Measurements from ENCODE around the gene LPP. TPM values are rescaled to one million over a fixed set of nuclear protein-coding genes. Genes with fewer than 3 reads are reported as not detected.

LPP gene
- polyA plus RNA-seq, 3 donors: 24.5 to 26.1 (median 25.4) TPM

DNA sequence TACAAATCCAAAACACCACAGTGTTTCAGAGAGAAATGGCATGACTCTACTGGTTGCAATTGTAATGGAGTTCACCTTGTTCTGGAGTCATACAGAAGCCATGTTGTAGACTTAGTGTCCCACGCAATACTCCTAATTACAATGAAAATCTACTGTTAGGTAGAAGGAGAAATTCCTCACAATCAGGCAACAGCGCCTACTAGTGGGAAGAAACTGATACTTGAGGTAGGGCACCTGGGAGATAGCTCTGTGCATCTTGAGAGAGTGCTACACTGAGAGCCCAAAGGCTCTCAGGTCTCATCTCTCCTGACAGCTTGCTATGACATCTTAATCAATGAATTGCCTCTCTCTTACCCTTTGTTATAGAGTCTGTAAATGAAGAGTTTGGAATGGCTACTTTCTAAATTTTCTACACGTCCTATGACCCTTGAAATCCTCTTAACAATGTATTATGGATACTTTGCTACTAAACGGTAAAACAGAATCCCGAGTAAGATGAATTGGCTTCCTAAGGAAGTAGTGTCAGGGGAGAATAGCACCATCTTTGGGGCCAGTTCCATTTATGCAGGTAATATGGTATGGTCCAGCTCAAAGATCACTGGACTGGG is 595.2 kb downstream of the LPP start:
- DNase-seq (ENCODE audit: low read depth in 3 of 3, low spot score in 2 of 3): no peak

GRCh38 chr3:188749830-188750229 is 595.9 kb downstream of the LPP start:
- no peak for DNase-seq (ENCODE audit: low read depth in 3 of 3, low spot score in 2 of 3)

GRCh38 chr3:188750617-188751016 is 596.7 kb downstream of the LPP start:
- DNase-seq (ENCODE audit: low read depth in 3 of 3, low spot score in 2 of 3): no peak

- DNase-seq (ENCODE audit: low read depth in 3 of 3, low spot score in 2 of 3): no peak
These were observed 598.9 kb downstream of the LPP start for GRCh38 chr3:188752850-188753249.

GRCh38 chr3:188754267-188754666 is 600.3 kb downstream of the LPP start:
- DNase-seq (ENCODE audit: low read depth in 3 of 3, low spot score in 2 of 3): no peak

GRCh38 chr3:188756241-188756640 is 602.3 kb downstream of the LPP start:
- DNase-seq (ENCODE audit: low read depth in 3 of 3, low spot score in 2 of 3): no peak

DNA sequence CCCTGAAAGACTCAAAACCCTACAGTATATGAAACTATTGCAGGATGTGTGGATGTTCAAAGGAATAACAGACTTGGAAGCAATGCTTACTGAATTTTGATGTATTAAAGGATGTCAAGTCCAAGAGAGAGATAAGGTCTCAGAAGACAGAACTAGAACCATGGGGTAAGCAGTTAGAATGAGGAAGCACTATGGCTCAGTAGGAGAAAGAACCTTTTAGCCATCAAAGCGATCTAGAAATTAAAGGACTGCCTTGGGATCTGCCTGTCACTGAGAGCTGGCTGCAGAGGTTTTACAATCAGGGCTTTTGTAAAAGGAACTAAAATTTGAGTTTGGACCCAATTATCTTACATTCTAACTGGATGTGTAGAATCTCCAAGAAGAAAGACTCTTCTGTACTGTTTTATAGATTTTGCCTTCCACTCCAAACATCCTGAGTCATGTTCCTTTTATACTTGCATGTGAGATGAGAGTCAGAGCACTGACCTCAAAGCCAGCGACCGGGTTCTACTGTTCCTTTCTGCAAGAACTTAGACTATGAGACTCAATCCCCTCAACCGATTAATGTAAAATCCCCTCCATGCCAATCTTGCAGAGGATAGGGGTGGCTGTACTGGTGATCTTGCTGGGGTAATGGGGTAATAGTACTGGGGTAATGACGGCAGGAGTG is 605.5 kb downstream of the LPP start:
- DNase-seq (ENCODE audit: low read depth in 3 of 3, low spot score in 2 of 3): no peak

GRCh38 chr3:188760408-188760807 is 606.5 kb downstream of the LPP start:
- no peak for DNase-seq (ENCODE audit: low read depth in 3 of 3, low spot score in 2 of 3)

GRCh38 chr3:188761439-188761838 is 607.5 kb downstream of the LPP start:
- no peak for DNase-seq (ENCODE audit: low read depth in 3 of 3, low spot score in 2 of 3)

- no peak for DNase-seq (ENCODE audit: low read depth in 3 of 3, low spot score in 2 of 3)
These were observed 608.0 kb downstream of the LPP start for GRCh38 chr3:188761964-188762363.

GRCh38 chr3:188764609-188765008 is 610.7 kb downstream of the LPP start:
- DNase-seq (ENCODE audit: low read depth in 3 of 3, low spot score in 2 of 3): no peak

DNA sequence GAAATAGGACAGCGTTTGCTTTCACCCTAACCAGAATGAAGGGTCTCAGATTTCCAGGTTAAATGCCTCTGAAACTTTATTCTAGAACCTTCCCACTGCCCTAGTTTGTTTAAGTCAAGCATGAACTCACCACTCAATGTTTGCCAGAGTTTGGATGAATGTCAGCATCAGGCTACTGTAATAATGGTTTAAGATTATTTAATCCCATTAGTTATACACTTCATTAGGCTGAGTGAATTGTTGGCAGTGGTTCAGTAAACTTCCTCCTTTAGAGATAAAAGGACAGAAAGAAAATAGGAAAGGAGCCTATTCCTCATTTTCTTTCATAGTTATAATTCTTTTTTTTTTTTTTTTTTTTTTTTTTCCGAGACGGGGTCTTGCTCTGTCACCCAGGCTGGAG is 615.9 kb downstream of the LPP start:
- DNase-seq (ENCODE audit: low read depth in 3 of 3, low spot score in 2 of 3): no peak

GRCh38 chr3:188772886-188773285 is 618.9 kb downstream of the LPP start:
- DNase-seq (ENCODE audit: low read depth in 3 of 3, low spot score in 2 of 3): no peak

- DNase-seq (ENCODE audit: low read depth in 3 of 3, low spot score in 2 of 3): no peak
These were observed 621.5 kb downstream of the LPP start for GRCh38 chr3:188775412-188775811.

- no peak for DNase-seq (ENCODE audit: low read depth in 3 of 3, low spot score in 2 of 3)
These were observed 622.5 kb downstream of the LPP start for GRCh38 chr3:188776447-188776846.

GRCh38 chr3:188778091-188778852 is 624.3 kb downstream of the LPP start:
- no peak for DNase-seq (ENCODE audit: low read depth in 3 of 3, low spot score in 2 of 3)

DNA sequence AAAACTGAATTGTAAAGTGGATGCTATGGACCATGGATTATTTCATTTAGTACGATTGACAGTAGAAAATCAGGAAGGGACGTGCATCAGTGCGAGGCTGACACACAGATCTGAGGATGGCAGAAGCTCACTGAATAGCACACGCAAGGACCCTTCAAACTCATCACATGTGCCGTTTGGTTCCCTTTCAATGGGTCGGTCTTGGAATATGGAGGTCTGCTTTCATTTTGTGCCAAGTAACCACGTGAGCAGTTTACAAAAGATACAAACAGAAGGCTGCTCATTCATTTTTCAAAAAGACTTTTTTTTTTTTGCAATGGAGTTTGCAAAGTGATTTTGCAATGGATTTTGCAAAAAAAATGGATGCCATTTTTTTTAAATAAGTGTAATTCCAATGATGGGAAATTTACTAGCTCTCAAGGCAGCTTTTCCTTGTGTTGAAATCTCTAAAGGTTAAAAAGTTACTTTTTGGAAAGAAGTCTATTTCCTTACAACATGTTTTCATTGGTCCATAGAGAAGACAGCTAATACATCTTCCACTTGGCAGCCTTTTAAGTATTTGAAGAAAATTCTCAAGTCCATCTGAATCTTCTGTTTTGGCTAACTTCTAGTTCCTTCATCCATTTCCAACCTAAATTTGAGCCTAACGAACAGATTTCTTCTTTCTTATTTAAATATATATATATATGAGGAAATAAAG is 625.5 kb downstream of the LPP start:
- no peak for DNase-seq (ENCODE audit: low read depth in 3 of 3, low spot score in 2 of 3)

GRCh38 chr3:188780193-188781147 is 626.5 kb downstream of the LPP start:
- no peak for DNase-seq (ENCODE audit: low read depth in 3 of 3, low spot score in 2 of 3)

GRCh38 chr3:188782613-188783124 is 628.7 kb downstream of the LPP start:
- DNase-seq (ENCODE audit: low read depth in 3 of 3, low spot score in 2 of 3): no peak

DNA sequence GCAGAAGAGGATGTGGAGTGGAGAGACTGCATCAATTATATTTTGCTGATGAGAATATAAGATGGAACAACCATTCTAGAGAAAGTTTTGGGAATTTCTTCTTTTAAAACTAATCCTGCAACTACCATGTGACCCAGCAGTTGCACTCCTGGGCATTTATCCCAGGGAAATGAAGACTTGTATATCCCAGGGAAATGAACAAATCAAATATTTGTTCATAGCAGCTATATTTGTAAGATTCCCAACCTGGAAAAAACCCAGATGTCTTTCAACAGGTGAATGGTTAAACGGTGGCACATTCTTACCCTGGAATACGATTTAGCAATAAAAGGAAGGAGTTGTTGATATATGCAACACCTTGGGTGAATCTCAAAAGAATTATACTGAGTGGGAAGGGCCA is 632.5 kb downstream of the LPP start:
- DNase-seq (ENCODE audit: low read depth in 3 of 3, low spot score in 2 of 3): no peak

All from right renal cortex interstitium (tissue), 3 donors.